Smooth muscle cell (in vitro differentiated cells): Measurements from ENCODE around the gene LMAN1L. TPM values are rescaled to one million over a fixed set of nuclear protein-coding genes. Genes with fewer than 3 reads are reported as not detected.

ENCODE experiments used
- DNase-seq: peaks from one replicate; lab custom pipeline; 2025; ENCODE audit not compliant: unreplicated experiment; lab: John Stamatoyannopoulos, UW
- H2AFZ ChIP-seq: fragments of 200-600 bp; sonication (generic); 2 replicates; pipeline ENCODE4 v1.6.0; 2016; ENCODE audit warnings: antibody characterized with exemption, low read depth, mild to moderate bottlenecking
- H3F3A ChIP-seq: fragments of 200-600 bp; sonication (generic); 2 replicates; pipeline ENCODE4 v1.6.0; 2017; ENCODE audit warnings: antibody characterized with exemption, low read depth
- H3K27ac ChIP-seq: fragments of 200-600 bp; sonication (generic); 2 replicates; pipeline ENCODE4 v1.5.1; 2016; ENCODE audit warnings: low read depth, mild to moderate bottlenecking
- H3K27me3 ChIP-seq: fragments of 200-600 bp; sonication (generic); 2 replicates; pipeline ENCODE4 v1.6.1; 2016; ENCODE audit warnings: low read depth, mild to moderate bottlenecking
- H3K36me3 ChIP-seq: fragments of 200-600 bp; sonication (generic); 2 replicates; pipeline ENCODE4 v1.5.1; 2016; ENCODE audit warnings: low read depth
- H3K4me1 ChIP-seq: fragments of 200-600 bp; sonication (generic); 2 replicates; pipeline ENCODE4 v1.5.1; 2016; ENCODE audit warnings: low read depth
- H3K4me2 ChIP-seq: fragments of 200-600 bp; sonication (generic); 2 replicates; pipeline ENCODE4 v1.6.0; 2016; ENCODE audit warnings: mild to moderate bottlenecking
- H3K4me3 ChIP-seq: fragments of 200-600 bp; sonication (generic); 2 replicates; pipeline ENCODE4 v1.5.1; 2016; ENCODE audit warnings: mild to moderate bottlenecking
- H3K79me2 ChIP-seq: fragments of 200-600 bp; sonication (generic); 2 replicates; pipeline ENCODE4 v1.6.0; 2016; ENCODE audit warnings: low read depth, mild to moderate bottlenecking
- H3K9ac ChIP-seq: fragments of 200-600 bp; sonication (generic); 2 replicates; pipeline ENCODE4 v1.6.0; 2016; ENCODE audit warnings: low read depth
- H3K9me3 ChIP-seq: fragments of 200-600 bp; sonication (generic); replicated peaks from 2 replicates; pipeline ENCODE4 v1.5.1; 2016; ENCODE audit warnings: low read depth
- H4K20me1 ChIP-seq: fragments of 200-600 bp; sonication (generic); 2 replicates; pipeline ENCODE4 v1.6.0; 2016; ENCODE audit warnings: low read depth
- WGBS: methylation state at CpG from one replicate; pipeline ENCODE4 v1.1.7; 2016; ENCODE audit warnings: low lambda C conversion rate; 5-methylcytosine and 5-hydroxymethylcytosine counted together
- polyA plus RNA-seq: library from polyadenylated mRNA; unstranded; fragments of >200 nt; fragmentation: Nextera tagmentation; extraction: Ambion mirVana; gene quantifications from 2 replicates; pipeline ENCODE4 v1.2.1, GENCODE V29; 2016
- total RNA-seq: library from RNA; depleted of rRNA; stranded (reverse); fragments of >200 nt; gene quantifications from 2 replicates; pipeline ENCODE4 v1.2.3, GENCODE V29; 2014
- TF ChIP-seq, protein P1 (sequence below): fragments of 200-600 bp; sonication (generic); IDR thresholded peaks from 2 replicates; pipeline ENCODE4 v1.5.1; 2017; ENCODE audit warnings: borderline replicate concordance, mild to moderate bottlenecking, antibody characterized with exemption; ENCODE audit not compliant: insufficient read depth, poor library complexity, severe bottlenecking

The LMAN1L gene
- total and polyA plus RNA-seq, 2 experiments from 2014 or later: not detected

DNA sequence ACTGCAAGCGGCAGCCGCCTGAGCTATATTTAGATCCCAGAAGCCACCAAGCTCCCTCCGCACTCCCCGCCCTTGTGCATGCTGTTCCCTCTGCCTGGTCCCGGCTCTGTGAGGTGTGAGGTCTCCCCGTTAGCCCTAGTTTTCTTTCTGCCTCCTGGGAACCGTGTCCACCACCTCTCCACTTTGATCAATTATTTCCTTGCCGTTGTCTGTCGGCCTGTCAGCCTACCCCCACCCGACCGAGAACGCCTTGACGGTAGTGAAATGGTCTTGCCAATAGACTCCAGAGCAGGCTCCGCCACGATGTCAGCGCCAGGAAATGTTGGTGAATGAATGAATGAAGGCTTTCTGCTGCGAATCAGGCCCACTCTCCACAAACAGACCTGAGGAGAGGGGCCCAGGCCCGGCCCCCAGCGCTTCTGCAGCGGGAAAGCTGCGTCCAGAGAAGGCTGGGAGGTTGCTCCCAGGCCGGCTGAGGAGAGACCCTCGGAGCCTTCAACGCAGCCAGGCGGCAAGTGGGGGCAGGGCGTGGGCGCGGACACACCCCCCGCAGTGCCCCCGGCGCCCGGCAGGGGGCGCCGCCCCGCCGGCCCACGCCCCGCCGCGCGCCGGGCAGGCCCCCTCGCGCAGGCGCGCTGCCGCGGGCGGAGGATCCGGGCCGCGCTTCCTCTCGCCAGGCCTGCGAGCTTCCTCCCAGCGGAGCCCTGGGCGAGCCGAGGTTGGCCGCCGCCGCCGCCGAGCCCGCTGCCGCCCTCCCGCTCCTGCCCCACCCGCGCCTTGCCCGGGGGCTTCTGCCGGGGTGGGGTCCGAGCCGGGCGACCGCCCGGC, 31.0 kb upstream of the LMAN1L start, which contains the start of gene CSK:
CSK (plus strand) TSS at position 650 of the 828 bp plus-strand sequence. CDS start 16,218 bp downstream, outside the sequence.
- H3K4me3 ChIP-seq: peak within 1 kb of the TSS; percentile 70
- H3K36me3 ChIP-seq: no peaks in the 10 kb centered on the region
- no peaks in the 10 kb centered on the region for H3F3A ChIP-seq
- H3K27ac ChIP-seq: no peak within 1 kb of the TSS
- WGBS: 2% methylated on average over 33 of the region's 74 CpGs
- H2AFZ ChIP-seq: peak within 1 kb of the TSS; percentile 97
- no peaks in the 10 kb centered on the region for H3K9me3 ChIP-seq
- H3K79me2 ChIP-seq: peaks cover 43% of the 10 kb centered on the region
- peak within 1 kb of the TSS; percentile 99 for H3K4me2 ChIP-seq
- peak; percentile 64 for DNase-seq
- TF ChIP-seq, protein P1, sequence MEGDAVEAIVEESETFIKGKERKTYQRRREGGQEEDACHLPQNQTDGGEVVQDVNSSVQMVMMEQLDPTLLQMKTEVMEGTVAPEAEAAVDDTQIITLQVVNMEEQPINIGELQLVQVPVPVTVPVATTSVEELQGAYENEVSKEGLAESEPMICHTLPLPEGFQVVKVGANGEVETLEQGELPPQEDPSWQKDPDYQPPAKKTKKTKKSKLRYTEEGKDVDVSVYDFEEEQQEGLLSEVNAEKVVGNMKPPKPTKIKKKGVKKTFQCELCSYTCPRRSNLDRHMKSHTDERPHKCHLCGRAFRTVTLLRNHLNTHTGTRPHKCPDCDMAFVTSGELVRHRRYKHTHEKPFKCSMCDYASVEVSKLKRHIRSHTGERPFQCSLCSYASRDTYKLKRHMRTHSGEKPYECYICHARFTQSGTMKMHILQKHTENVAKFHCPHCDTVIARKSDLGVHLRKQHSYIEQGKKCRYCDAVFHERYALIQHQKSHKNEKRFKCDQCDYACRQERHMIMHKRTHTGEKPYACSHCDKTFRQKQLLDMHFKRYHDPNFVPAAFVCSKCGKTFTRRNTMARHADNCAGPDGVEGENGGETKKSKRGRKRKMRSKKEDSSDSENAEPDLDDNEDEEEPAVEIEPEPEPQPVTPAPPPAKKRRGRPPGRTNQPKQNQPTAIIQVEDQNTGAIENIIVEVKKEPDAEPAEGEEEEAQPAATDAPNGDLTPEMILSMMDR: peak; percentile 50
- H3K4me1 ChIP-seq: peaks cover 24% of the 10 kb centered on the region
- H3K9ac ChIP-seq: peak within 1 kb of the TSS; percentile 54
- H4K20me1 ChIP-seq: peaks cover 41% of the 10 kb centered on the region
- no peaks in the 10 kb centered on the region for H3K27me3 ChIP-seq

DNA sequence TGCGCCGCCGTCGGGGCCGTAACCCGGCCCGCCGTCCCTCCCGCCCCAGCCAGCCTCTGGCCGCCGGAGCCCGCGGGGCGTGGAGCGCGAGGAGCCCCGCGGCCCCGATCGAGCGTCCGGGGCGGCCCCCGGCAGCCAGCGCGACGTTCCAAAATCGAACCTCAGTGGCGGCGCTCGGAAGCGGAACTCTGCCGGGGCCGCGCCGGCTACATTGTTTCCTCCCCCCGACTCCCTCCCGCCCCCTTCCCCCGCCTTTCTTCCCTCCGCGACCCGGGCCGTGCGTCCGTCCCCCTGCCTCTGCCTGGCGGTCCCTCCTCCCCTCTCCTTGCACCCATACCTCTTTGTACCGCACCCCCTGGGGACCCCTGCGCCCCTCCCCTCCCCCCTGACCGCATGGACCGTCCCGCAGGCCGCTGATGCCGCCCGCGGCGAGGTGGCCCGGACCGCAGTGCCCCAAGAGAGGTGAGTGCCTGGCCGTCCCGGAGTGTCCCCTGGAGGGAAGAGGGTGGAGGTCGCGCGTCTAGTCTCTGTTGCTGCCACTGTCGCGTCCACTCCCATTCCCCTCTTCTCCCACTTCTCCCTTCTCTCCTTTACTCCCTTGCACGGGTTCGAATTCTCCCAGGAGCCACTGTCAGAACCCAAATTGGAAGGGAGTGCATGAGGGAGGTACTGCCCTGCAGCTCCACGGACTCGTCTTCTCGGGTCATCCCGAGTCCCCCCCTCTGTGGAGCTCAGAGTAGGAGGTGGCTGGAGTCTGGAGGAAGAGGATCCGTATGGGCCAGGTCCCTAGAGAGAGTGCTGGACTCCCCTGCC, 30.2 kb upstream of the LMAN1L start:
- Histone ChIP-seq H4K20me1 (peaks cover 49% of the 10 kb centered on the region), H3K4me3 (peak overlapping the region; percentile 70), H3K79me2 (peaks cover 52% of the 10 kb centered on the region), H3F3A (no peaks in the 10 kb centered on the region), H3K9ac (peak overlapping the region; percentile 54), H3K27ac (no peak overlapping the region), H2AFZ (no peak overlapping the region), H3K4me2 (peak overlapping the region; percentile 94), H3K4me1 (peaks cover 19% of the 10 kb centered on the region), H3K36me3 (no peaks in the 10 kb centered on the region), H3K27me3 (no peaks in the 10 kb centered on the region), H3K9me3 (no peaks in the 10 kb centered on the region)
- no peak for DNase-seq
- TF ChIP-seq, protein P1: no peak
- 3% methylated on average over 26 of the region's 72 CpGs for WGBS

DNA sequence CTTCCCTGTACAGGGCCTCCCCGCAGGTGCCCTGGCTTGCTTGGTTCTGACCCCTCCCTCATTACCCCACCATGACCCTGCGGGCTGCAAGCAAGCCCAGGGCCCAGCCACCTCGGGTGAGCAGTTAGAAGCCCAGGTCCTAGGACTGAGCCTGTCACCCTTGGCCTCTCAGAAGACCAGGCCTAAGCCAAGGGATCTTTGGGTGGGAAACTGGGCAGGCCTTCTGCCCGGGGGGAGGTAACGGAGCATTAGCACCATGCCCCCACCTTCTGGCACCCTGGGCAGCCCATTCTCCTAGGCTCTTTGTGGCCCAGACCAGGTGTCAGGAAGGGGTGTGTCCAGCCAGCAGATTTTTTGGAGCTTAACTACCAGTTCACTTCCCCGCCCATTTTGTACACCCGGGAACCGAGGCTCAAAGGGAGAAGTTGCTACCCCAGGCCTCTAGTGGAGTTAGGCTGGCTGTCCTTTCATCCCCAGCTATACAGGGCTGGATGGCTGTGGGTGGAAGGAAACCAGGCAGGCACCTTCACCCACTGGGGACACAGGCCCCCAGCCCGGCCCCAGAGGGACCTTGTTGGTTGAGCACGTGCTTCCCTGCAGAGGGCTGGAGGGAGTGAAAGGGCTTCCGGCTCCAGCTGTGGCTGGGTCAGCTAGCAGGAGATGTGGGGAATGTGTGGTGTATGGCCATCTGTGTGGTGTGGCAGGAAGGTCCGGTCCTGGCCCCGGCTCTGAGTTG, 29.4 kb upstream of the LMAN1L start:
- Histone ChIP-seq H3K9ac (peak overlapping the region; percentile 54), H3K4me3 (peak overlapping the region; percentile 70), H3K79me2 (peaks cover 57% of the 10 kb centered on the region), H3F3A (no peaks in the 10 kb centered on the region), H3K9me3 (no peaks in the 10 kb centered on the region), H3K36me3 (no peaks in the 10 kb centered on the region), H3K27ac (no peak overlapping the region), H3K4me1 (peaks cover 16% of the 10 kb centered on the region), H3K4me2 (peak overlapping the region; percentile 94), H3K27me3 (no peaks in the 10 kb centered on the region), H4K20me1 (peaks cover 57% of the 10 kb centered on the region), H2AFZ (no peak overlapping the region)
- 30% methylated on average over 13 of the region's 13 CpGs for WGBS
- DNase-seq: no peak
- TF ChIP-seq, protein P1: no peak
